ENCODE results near the gene HBZ. TPM values are rescaled to one million over a fixed set of nuclear protein-coding genes. Genes with fewer than 3 reads are reported as not detected.
"Not testable (repeated sequence)": the region's sequence is repeated elsewhere in the genome, so short reads cannot be mapped to it uniquely, and the experiment has no call there.

HBZ gene
- total and polyA plus RNA-seq, 2 of the 8 experiments (the other 6 are each of a cell fraction or from before 2014, with no cell fraction given), result 0.12 TPM; not detected in 1

DNA sequence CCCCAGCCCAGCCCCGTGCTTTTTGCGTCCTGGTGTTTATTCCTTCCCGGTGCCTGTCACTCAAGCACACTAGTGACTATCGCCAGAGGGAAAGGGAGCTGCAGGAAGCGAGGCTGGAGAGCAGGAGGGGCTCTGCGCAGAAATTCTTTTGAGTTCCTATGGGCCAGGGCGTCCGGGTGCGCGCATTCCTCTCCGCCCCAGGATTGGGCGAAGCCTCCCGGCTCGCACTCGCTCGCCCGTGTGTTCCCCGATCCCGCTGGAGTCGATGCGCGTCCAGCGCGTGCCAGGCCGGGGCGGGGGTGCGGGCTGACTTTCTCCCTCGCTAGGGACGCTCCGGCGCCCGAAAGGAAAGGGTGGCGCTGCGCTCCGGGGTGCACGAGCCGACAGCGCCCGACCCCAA is 23.6 kb downstream of the HBZ start:
- DNase-seq (ENCODE audit: low read depth in 1 of 2, low spot score in 2 of 2); CTCF ChIA-PET (ENCODE audit: partially characterized antibody); H3K4me2 ChIP-seq (ENCODE audit: insufficient read depth in 1 of 2, low read depth in 2 of 2, low read length in 2 of 2): not testable (repeated sequence)

More for the DNA sequence above, 23.6 kb downstream of the HBZ start:
- H3K79me1 ChIP-seq (ENCODE audit: low read depth, low read length); H2BK12ac ChIP-seq (ENCODE audit: low read depth, low read length); H3K79me2 ChIP-seq (ENCODE audit: control insufficient read depth in 1 of 2, insufficient read depth in 2 of 2, low read length in 2 of 2); H3K4me1 ChIP-seq (replicated peaks in 1 of 4; ENCODE audit: control insufficient read depth in 3 of 4, insufficient read depth in 4 of 4, low read length in 3 of 4); H3K4ac ChIP-seq (replicated peaks; ENCODE audit: insufficient read length, low read depth, low read length); H4K5ac ChIP-seq (ENCODE audit: insufficient read length, low read depth, low read length); H3K56ac ChIP-seq (replicated peaks; ENCODE audit: insufficient read length, low read depth, low read length); H3K9ac ChIP-seq (replicated peaks in 1 of 4; ENCODE audit: extremely low read depth in 1 of 4, low read depth in 3 of 4, low read length in 3 of 4); FAIRE-seq; H3K27ac ChIP-seq (ENCODE audit: low read depth, low read length); H4K91ac ChIP-seq (replicated peaks; ENCODE audit: insufficient read length, low read length); H2BK15ac ChIP-seq (ENCODE audit: low read length); H3K23me2 ChIP-seq (ENCODE audit: low read depth, low read length); H2BK5ac ChIP-seq (ENCODE audit: low read depth, low read length); H4K8ac ChIP-seq (ENCODE audit: extremely low read depth, insufficient read depth, low read length); H3K18ac ChIP-seq (ENCODE audit: extremely low read depth, low read length); H2AK5ac ChIP-seq (ENCODE audit: low read depth, low read length); H3K14ac ChIP-seq (ENCODE audit: insufficient read length); H3K23ac ChIP-seq (ENCODE audit: insufficient read length); H2BK120ac ChIP-seq (replicated peaks; ENCODE audit: low read depth, low read length); H2BK20ac ChIP-seq (ENCODE audit: low read length); H2AFZ ChIP-seq (ENCODE audit: low read length); POLR2A ChIA-PET (ENCODE audit: partially characterized antibody); H3K36me3 ChIP-seq (ENCODE audit: control insufficient read depth in 2 of 4, insufficient read depth in 4 of 4, low read length in 3 of 4); H3K9me3 ChIP-seq (ENCODE audit: insufficient read depth in 2 of 2, low read depth in 1 of 2, low read length in 1 of 2): not testable (repeated sequence)
- Histone ChIP-seq H3K4me3 (ENCODE audit: extremely low read depth in 1 of 4, insufficient read depth in 2 of 4, low read depth in 3 of 4, low read length in 4 of 4) (0 out of 8 replicates have a peak overlapping the region, but pooled peaks of 1 of the 4 experiments have one; percentile 40), H4K20me1 (replicated peaks in 1 of 2; ENCODE audit: control insufficient read depth in 1 of 2, insufficient read depth in 2 of 2, low read length in 2 of 2) (peaks cover 8 to 17% of the 10 kb centered on the region in 2 experiments), H3K27me3 (replicated peaks in 1 of 4; ENCODE audit: control insufficient read depth in 3 of 4, extremely low read depth in 1 of 4, insufficient read depth in 3 of 4, low read length in 3 of 4) (peaks cover 63 to 85% (median 78%) of the 10 kb centered on the region in 4 experiments)
- WGBS, 2 experiments (ENCODE audit: extremely low coverage in 1 of 2, insufficient coverage in 1 of 2, insufficient read length in 1 of 2, insufficient replicate concordance in 2 of 2, low coverage in 1 of 2, low lambda C conversion rate in 2 of 2, missing lambda C conversion rate in 1 of 2), result 3% methylated on average over 8 of the region's 39 CpGs; no CpG with 5 or more reads in 1 of the 2 experiments
